GM23338 (cell line): ENCODE measurements around the gene CPNE5.

Source experiments
- CREB1 ChIP-seq: fragments of 250-450 bp; sonication (Bioruptor Pico); IDR thresholded peaks from 2 replicates; pipeline ENCODE4 v1.5.0; 2020; ENCODE audit warnings: low read depth, mild to moderate bottlenecking, moderate library complexity
- EZH2 ChIP-seq: fragments of 200-600 bp; sonication (generic); IDR thresholded peaks from one replicate; pipeline ENCODE4 v1.8.0; 2017; ENCODE audit warnings: antibody characterized with exemption, mild to moderate bottlenecking, low read depth; ENCODE audit not compliant: unreplicated experiment
- EZH2phosphoT487 ChIP-seq: fragments of 200-600 bp; sonication (generic); IDR thresholded peaks from one replicate; pipeline ENCODE4 v1.8.1; 2018; ENCODE audit warnings: antibody characterized with exemption; ENCODE audit not compliant: unreplicated experiment
- JUNB ChIP-seq: IDR thresholded peaks from one replicate; pipeline ENCODE4 v1.6.1; 2016; ENCODE audit warnings: antibody characterized with exemption; ENCODE audit not compliant: unreplicated experiment
- NANOG ChIP-seq: IDR thresholded peaks from 2 replicates; pipeline ENCODE4 v1.6.1; 2016; ENCODE audit warnings: antibody characterized with exemption, borderline replicate concordance
- POLR2AphosphoS5 ChIP-seq: IDR thresholded peaks from 2 replicates; pipeline ENCODE4 v1.6.1; 2016; ENCODE audit warnings: antibody characterized with exemption, low read depth
- ZNF114 ChIP-seq: fragments of 250-450 bp; sonication (Bioruptor Pico); IDR thresholded peaks from 2 replicates; pipeline ENCODE4 v1.5.0; 2020; ENCODE audit warnings: mild to moderate bottlenecking, moderate library complexity
- ZNF331 ChIP-seq: fragments of 250-450 bp; sonication (Bioruptor Pico); IDR thresholded peaks from 2 replicates; pipeline ENCODE4 v1.5.0; 2020; ENCODE audit warnings: low read depth, mild to moderate bottlenecking, moderate library complexity
- TF ChIP-seq, protein P1 (sequence below), 2 experiments: fragments of 200-600 bp in 1 of 2; sonication (generic) in 1 of 2; conservative IDR thresholded peaks; 2 replicates each; pipeline versions ENCODE4 v1.5.1 to v1.6.1; 2016 to 2017; ENCODE audit warnings: antibody characterized with exemption in 2 of 2, low read depth in 2 of 2, mild to moderate bottlenecking in 2 of 2, moderate library complexity in 1 of 2
- TF ChIP-seq, protein P2 (sequence below): fragments of 250-450 bp; sonication (Bioruptor Pico); IDR thresholded peaks from 2 replicates; pipeline ENCODE4 v1.5.0; 2020; ENCODE audit warnings: mild to moderate bottlenecking, moderate library complexity
- TF ChIP-seq, protein P3 (sequence below): IDR thresholded peaks from one replicate; pipeline ENCODE4 v1.6.1; 2018; ENCODE audit warnings: antibody characterized with exemption; ENCODE audit not compliant: unreplicated experiment
- TF ChIP-seq, protein P4 (sequence below): IDR thresholded peaks from 2 replicates; pipeline ENCODE4 v1.6.1; 2016; ENCODE audit warnings: antibody characterized with exemption

- TF ChIP-seq, protein P1, sequence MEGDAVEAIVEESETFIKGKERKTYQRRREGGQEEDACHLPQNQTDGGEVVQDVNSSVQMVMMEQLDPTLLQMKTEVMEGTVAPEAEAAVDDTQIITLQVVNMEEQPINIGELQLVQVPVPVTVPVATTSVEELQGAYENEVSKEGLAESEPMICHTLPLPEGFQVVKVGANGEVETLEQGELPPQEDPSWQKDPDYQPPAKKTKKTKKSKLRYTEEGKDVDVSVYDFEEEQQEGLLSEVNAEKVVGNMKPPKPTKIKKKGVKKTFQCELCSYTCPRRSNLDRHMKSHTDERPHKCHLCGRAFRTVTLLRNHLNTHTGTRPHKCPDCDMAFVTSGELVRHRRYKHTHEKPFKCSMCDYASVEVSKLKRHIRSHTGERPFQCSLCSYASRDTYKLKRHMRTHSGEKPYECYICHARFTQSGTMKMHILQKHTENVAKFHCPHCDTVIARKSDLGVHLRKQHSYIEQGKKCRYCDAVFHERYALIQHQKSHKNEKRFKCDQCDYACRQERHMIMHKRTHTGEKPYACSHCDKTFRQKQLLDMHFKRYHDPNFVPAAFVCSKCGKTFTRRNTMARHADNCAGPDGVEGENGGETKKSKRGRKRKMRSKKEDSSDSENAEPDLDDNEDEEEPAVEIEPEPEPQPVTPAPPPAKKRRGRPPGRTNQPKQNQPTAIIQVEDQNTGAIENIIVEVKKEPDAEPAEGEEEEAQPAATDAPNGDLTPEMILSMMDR (conservative IDR thresholded peaks at IDR 0.05; ENCODE audit: low read depth in 2 of 2), result no peak
- TF ChIP-seq EZH2, result no peak
- no peak for TF ChIP-seq POLR2AphosphoS5
- no peak for TF ChIP-seq ZNF331 (CRISPR knock-in tag)
- TF ChIP-seq, protein P2, sequence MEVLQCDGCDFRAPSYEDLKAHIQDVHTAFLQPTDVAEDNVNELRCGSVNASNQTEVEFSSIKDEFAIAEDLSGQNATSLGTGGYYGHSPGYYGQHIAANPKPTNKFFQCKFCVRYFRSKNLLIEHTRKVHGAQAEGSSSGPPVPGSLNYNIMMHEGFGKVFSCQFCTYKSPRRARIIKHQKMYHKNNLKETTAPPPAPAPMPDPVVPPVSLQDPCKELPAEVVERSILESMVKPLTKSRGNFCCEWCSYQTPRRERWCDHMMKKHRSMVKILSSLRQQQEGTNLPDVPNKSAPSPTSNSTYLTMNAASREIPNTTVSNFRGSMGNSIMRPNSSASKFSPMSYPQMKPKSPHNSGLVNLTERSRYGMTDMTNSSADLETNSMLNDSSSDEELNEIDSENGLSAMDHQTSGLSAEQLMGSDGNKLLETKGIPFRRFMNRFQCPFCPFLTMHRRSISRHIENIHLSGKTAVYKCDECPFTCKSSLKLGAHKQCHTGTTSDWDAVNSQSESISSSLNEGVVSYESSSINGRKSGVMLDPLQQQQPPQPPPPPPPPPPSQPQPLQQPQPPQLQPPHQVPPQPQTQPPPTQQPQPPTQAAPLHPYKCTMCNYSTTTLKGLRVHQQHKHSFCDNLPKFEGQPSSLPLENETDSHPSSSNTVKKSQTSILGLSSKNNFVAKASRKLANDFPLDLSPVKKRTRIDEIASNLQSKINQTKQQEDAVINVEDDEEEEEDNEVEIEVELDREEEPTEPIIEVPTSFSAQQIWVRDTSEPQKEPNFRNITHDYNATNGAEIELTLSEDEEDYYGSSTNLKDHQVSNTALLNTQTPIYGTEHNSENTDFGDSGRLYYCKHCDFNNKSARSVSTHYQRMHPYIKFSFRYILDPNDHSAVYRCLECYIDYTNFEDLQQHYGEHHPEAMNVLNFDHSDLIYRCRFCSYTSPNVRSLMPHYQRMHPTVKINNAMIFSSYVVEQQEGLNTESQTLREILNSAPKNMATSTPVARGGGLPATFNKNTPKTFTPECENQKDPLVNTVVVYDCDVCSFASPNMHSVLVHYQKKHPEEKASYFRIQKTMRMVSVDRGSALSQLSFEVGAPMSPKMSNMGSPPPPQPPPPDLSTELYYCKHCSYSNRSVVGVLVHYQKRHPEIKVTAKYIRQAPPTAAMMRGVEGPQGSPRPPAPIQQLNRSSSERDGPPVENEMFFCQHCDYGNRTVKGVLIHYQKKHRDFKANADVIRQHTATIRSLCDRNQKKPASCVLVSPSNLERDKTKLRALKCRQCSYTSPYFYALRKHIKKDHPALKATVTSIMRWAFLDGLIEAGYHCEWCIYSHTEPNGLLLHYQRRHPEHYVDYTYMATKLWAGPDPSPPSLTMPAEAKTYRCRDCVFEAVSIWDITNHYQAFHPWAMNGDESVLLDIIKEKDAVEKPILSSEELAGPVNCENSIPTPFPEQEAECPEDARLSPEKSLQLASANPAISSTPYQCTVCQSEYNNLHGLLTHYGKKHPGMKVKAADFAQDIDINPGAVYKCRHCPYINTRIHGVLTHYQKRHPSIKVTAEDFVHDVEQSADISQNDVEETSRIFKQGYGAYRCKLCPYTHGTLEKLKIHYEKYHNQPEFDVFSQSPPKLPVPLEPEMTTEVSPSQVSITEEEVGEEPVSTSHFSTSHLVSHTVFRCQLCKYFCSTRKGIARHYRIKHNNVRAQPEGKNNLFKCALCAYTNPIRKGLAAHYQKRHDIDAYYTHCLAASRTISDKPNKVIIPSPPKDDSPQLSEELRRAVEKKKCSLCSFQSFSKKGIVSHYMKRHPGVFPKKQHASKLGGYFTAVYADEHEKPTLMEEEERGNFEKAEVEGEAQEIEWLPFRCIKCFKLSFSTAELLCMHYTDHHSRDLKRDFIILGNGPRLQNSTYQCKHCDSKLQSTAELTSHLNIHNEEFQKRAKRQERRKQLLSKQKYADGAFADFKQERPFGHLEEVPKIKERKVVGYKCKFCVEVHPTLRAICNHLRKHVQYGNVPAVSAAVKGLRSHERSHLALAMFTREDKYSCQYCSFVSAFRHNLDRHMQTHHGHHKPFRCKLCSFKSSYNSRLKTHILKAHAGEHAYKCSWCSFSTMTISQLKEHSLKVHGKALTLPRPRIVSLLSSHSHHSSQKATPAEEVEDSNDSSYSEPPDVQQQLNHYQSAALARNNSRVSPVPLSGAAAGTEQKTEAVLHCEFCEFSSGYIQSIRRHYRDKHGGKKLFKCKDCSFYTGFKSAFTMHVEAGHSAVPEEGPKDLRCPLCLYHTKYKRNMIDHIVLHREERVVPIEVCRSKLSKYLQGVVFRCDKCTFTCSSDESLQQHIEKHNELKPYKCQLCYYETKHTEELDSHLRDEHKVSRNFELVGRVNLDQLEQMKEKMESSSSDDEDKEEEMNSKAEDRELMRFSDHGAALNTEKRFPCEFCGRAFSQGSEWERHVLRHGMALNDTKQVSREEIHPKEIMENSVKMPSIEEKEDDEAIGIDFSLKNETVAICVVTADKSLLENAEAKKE (CRISPR knock-in tag), result no peak
- TF ChIP-seq, protein P3, sequence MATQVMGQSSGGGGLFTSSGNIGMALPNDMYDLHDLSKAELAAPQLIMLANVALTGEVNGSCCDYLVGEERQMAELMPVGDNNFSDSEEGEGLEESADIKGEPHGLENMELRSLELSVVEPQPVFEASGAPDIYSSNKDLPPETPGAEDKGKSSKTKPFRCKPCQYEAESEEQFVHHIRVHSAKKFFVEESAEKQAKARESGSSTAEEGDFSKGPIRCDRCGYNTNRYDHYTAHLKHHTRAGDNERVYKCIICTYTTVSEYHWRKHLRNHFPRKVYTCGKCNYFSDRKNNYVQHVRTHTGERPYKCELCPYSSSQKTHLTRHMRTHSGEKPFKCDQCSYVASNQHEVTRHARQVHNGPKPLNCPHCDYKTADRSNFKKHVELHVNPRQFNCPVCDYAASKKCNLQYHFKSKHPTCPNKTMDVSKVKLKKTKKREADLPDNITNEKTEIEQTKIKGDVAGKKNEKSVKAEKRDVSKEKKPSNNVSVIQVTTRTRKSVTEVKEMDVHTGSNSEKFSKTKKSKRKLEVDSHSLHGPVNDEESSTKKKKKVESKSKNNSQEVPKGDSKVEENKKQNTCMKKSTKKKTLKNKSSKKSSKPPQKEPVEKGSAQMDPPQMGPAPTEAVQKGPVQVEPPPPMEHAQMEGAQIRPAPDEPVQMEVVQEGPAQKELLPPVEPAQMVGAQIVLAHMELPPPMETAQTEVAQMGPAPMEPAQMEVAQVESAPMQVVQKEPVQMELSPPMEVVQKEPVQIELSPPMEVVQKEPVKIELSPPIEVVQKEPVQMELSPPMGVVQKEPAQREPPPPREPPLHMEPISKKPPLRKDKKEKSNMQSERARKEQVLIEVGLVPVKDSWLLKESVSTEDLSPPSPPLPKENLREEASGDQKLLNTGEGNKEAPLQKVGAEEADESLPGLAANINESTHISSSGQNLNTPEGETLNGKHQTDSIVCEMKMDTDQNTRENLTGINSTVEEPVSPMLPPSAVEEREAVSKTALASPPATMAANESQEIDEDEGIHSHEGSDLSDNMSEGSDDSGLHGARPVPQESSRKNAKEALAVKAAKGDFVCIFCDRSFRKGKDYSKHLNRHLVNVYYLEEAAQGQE, result no peak
- TF ChIP-seq, protein P4, sequence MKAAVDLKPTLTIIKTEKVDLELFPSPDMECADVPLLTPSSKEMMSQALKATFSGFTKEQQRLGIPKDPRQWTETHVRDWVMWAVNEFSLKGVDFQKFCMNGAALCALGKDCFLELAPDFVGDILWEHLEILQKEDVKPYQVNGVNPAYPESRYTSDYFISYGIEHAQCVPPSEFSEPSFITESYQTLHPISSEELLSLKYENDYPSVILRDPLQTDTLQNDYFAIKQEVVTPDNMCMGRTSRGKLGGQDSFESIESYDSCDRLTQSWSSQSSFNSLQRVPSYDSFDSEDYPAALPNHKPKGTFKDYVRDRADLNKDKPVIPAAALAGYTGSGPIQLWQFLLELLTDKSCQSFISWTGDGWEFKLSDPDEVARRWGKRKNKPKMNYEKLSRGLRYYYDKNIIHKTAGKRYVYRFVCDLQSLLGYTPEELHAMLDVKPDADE, result no peak
- TF ChIP-seq JUNB, result no peak
- TF ChIP-seq ZNF114 (CRISPR knock-in tag), result no peak
- no peak for TF ChIP-seq EZH2phosphoT487
- TF ChIP-seq CREB1 (CRISPR knock-in tag), result no peak
- no peak for TF ChIP-seq NANOG
These were observed 86.2 kb downstream of the CPNE5 start for GRCh38 chr6:36752886-36753506.
